Chondrocyte (in vitro differentiated cells): ENCODE measurements around the gene CNDP2. TPM values are rescaled to one million over a fixed set of nuclear protein-coding genes. Genes with fewer than 3 reads are reported as not detected.

Experiments used
- DNase-seq: peaks from one replicate; pipeline ENCODE4 v3.0.0; 2021; ENCODE audit warnings: mixed read lengths, low spot score
- H3K27ac Mint-ChIP-seq: one replicate; pipeline ENCODE4 v1.8.0; 2021; ENCODE audit warnings: mild to moderate bottlenecking, moderate library complexity, mixed read lengths; ENCODE audit not compliant: unreplicated experiment
- H3K27me3 Mint-ChIP-seq: 2 replicates; pipeline ENCODE4 v1.8.0; 2021; ENCODE audit warnings: low read depth, mixed read lengths
- H3K36me3 Mint-ChIP-seq: 2 replicates; pipeline ENCODE4 v1.8.0; 2021; ENCODE audit warnings: low read depth, mixed read lengths
- H3K4me1 Mint-ChIP-seq: 2 replicates; pipeline ENCODE4 v1.8.0; 2021; ENCODE audit warnings: low read depth, mild to moderate bottlenecking, mixed read lengths
- H3K4me3 Mint-ChIP-seq: one replicate; pipeline ENCODE4 v1.8.0; 2021; ENCODE audit warnings: mild to moderate bottlenecking, moderate library complexity, mixed read lengths; ENCODE audit not compliant: unreplicated experiment
- H3K9me3 Mint-ChIP-seq: 2 replicates; pipeline ENCODE4 v1.8.0; 2021; ENCODE audit warnings: low read depth, mixed read lengths
- CTCF ChIP-seq: fragments of 200-600 bp; sonication (generic); IDR thresholded peaks from 2 replicates; pipeline ENCODE4 v1.5.0; 2021; ENCODE audit warnings: antibody characterized with exemption, mild to moderate bottlenecking, moderate library complexity
- total RNA-seq: library from RNA; stranded (reverse); gene quantifications from 3 replicates; pipeline ENCODE4 v1.2.1, GENCODE V29; 2021

The CNDP2 gene
- total RNA-seq, 1 donor from 2014 or later: 58.6 TPM

DNA sequence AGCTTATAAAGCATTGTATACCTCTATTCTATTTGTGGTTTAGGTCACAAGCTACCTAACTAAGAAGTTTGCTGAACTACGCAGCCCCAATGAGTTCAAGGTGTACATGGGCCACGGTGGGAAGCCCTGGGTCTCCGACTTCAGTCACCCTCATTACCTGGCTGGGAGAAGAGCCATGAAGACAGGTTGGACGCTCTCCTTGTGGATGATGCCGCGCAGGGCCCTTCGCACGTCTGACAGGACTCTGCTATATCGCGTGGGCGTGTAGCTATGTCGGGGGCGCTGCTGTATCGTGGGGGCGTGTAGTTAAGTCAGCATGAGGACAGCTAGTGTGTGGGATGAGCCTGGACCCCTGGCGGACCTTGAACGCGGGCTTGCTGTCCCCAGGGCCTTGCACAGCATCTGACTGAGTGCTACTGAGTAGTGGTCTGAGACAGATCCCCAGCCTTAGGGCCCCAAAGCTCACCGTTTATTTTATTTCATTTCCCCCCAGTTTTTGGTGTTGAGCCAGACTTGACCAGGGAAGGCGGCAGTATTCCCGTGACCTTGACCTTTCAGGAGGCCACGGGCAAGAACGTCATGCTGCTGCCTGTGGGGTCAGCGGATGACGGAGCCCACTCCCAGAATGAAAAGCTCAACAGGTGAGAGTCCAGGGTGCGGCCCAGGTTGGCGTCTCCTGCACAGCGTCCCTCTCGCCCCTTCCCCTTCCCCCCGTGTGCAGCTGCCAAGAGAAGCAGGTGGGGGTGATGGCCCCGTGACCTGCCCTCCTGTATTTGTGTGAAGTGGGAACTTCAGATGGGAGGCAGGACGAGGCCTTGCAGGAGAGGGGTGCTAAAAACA lies 22.5 kb downstream of the CNDP2 start:
- no peak for TF ChIP-seq CTCF
- H3K4me3 Mint-ChIP-seq: no peak overlapping the region
- no peaks in the 10 kb centered on the region for H3K27me3 Mint-ChIP-seq
- DNase-seq: no peak
- H3K4me1 Mint-ChIP-seq: no peaks in the 10 kb centered on the region
- H3K36me3 Mint-ChIP-seq: peaks cover 38% of the 10 kb centered on the region
- no peaks in the 10 kb centered on the region for H3K9me3 Mint-ChIP-seq
- no peak overlapping the region for H3K27ac Mint-ChIP-seq

- Mint-ChIP-seq H3K36me3 (peaks cover 38% of the 10 kb centered on the region), H3K27ac (no peak overlapping the region), H3K4me3 (no peak overlapping the region), H3K27me3 (no peaks in the 10 kb centered on the region), H3K4me1 (no peaks in the 10 kb centered on the region), H3K9me3 (no peaks in the 10 kb centered on the region)
- no peak for TF ChIP-seq CTCF
- no peak for DNase-seq
Observed at GRCh38 chr18:74519320-74520095, 23.3 kb downstream of the CNDP2 start.

DNA sequence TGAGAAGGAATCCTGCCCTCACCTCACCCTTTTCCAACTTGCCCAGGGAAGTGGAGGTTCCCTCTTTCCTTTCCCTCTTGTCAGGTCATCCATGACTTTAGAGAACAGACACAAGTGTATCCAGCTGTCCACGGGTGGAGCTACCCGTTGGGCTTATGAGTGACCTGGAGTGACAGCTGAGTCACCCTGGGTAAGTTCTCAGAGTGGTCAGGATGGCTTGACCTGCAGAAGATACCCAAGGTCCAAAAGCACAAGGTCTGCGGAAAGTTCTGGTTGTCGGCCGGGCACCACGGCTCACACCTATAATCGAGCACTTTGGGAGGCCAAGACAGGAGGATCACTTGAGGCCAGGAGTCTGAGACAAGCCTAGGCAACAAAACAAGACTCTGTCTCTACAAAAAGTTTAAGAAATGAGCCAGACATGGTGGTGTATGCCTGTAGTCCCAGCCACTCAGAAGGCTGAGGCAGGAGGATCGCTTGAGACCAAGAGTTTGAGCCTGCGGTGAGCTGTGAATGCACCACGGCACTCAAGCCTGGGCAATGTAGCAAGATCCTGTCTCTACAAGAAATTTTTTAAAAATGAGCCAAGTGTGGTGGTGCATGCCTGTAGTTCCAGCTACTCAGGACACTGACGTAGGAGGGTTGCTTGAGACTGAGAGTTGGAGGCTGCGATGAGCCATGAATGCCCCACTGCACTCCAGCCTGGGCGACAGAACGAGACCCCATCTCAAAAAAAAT lies 24.1 kb downstream of the CNDP2 start:
- Mint-ChIP-seq H3K27ac (no peak overlapping the region), H3K36me3 (peaks cover 36% of the 10 kb centered on the region), H3K4me3 (no peak overlapping the region), H3K27me3 (no peaks in the 10 kb centered on the region), H3K4me1 (no peaks in the 10 kb centered on the region), H3K9me3 (no peaks in the 10 kb centered on the region)
- no peak for DNase-seq
- no peak for TF ChIP-seq CTCF

DNA sequence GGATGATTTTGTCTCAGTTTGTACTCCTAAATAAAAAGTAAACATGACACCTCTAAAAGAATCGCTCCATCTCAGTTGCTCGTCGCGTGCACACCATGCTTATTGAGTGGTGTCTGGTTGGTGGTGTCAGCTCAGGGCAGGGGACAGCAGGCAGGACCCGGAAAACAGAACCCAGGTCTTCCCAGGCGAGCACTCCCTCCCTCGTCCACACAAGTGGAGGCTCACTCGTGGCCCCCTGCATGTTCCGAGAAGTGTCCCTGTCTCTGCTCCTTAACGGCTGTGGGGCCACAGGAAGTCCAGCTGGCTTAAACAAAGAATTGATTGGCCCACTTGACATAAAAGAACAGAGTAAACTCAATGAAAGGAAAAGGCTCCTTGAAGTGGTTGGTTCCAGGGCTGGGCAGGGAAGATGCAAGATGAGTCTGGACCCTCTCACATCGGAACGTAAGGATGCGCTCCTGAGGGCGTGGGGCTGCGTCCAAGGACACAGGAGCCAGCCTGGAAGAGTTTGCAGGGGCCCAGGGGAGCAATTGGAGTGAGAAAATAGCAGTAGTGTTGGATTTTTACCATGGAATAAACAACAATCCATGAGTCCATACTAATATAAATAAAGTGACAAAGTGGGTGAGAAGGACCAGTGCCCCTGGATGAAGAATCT lies 25.0 kb downstream of the CNDP2 start:
- no peak for DNase-seq
- Mint-ChIP-seq H3K27ac (no peak overlapping the region), H3K27me3 (no peaks in the 10 kb centered on the region), H3K36me3 (peaks cover 33% of the 10 kb centered on the region), H3K4me1 (no peaks in the 10 kb centered on the region), H3K4me3 (no peak overlapping the region), H3K9me3 (no peaks in the 10 kb centered on the region)
- no peak for TF ChIP-seq CTCF
